MM.1S (cell line): ENCODE results near the gene GRIK1.

ENCODE experiments used
- DNase-seq: peaks from one replicate; pipeline ENCODE4 v3.0.0-alpha.2; 2015
- H2AFZ ChIP-seq: fragments of 300-600 bp; sonication (generic); 2 replicates; pipeline ENCODE4 v1.6.0; 2016; ENCODE audit warnings: antibody characterized with exemption, low read length
- H3F3A ChIP-seq: fragments of 300-600 bp; sonication (generic); 2 replicates; pipeline ENCODE4 v1.6.1; 2016; ENCODE audit warnings: mild to moderate bottlenecking, antibody characterized with exemption, low read length, moderate library complexity, mixed read lengths; ENCODE audit not compliant: insufficient read depth
- H3K27ac ChIP-seq: fragments of 300-600 bp; sonication (generic); 2 replicates; pipeline ENCODE4 v1.5.1; 2016; ENCODE audit warnings: mild to moderate bottlenecking, low read length
- H3K27me3 ChIP-seq: fragments of 300-600 bp; sonication (generic); replicated peaks from 2 replicates; pipeline ENCODE4 v1.6.0; 2016; ENCODE audit warnings: low read length; ENCODE audit not compliant: insufficient read depth
- H3K36me3 ChIP-seq: fragments of 300-600 bp; sonication (generic); replicated peaks from 2 replicates; pipeline ENCODE4 v1.6.1; 2016; ENCODE audit warnings: mild to moderate bottlenecking, low read length, mixed read lengths; ENCODE audit not compliant: insufficient read depth
- H3K4me1 ChIP-seq: fragments of 300-600 bp; sonication (generic); 2 replicates; pipeline ENCODE4 v1.6.1; 2016; ENCODE audit warnings: low read length, mixed read lengths
- H3K4me2 ChIP-seq: fragments of 300-600 bp; sonication (generic); 2 replicates; pipeline ENCODE4 v1.6.0; 2016; ENCODE audit warnings: low read depth, low read length
- H3K4me3 ChIP-seq: fragments of 300-600 bp; sonication (generic); 2 replicates; pipeline ENCODE4 v1.5.1; 2016; ENCODE audit warnings: low read length, mixed read lengths
- H3K79me2 ChIP-seq: fragments of 300-600 bp; sonication (generic); 2 replicates; pipeline ENCODE4 v1.6.1; 2016; ENCODE audit warnings: mixed run types, low read length, mixed read lengths
- H3K9ac ChIP-seq: fragments of 300-600 bp; sonication (generic); 2 replicates; pipeline ENCODE4 v1.6.1; 2016; ENCODE audit warnings: low read length, mixed read lengths
- H3K9me2 ChIP-seq: fragments of 300-600 bp; sonication (generic); replicated peaks from 2 replicates; pipeline ENCODE4 v1.6.1; 2016; ENCODE audit warnings: mild to moderate bottlenecking, low read length, mixed read lengths; ENCODE audit not compliant: insufficient read depth
- H3K9me3 ChIP-seq: fragments of 300-600 bp; sonication (generic); replicated peaks from 2 replicates; pipeline ENCODE4 v1.6.1; 2016; ENCODE audit warnings: mild to moderate bottlenecking, low read length, mixed read lengths; ENCODE audit not compliant: insufficient read depth
- H4K20me1 ChIP-seq: fragments of 300-600 bp; sonication (generic); 2 replicates; pipeline ENCODE4 v1.6.1; 2016; ENCODE audit warnings: mild to moderate bottlenecking, low read length, moderate library complexity, mixed read lengths; ENCODE audit not compliant: insufficient read depth
- EZH2 ChIP-seq: fragments of 300-600 bp; sonication (generic); optimal IDR thresholded peaks from 2 replicates; pipeline ENCODE3; 2017; ENCODE audit warnings: low read depth, mild to moderate bottlenecking, antibody characterized with exemption, low read length, mixed read lengths
- EZH2phosphoT487 ChIP-seq: fragments of 300-600 bp; sonication (generic); IDR thresholded peaks from 2 replicates; pipeline ENCODE4 v1.6.1; 2018; ENCODE audit warnings: antibody characterized with exemption, low read length
- TF ChIP-seq, protein P1 (sequence below): fragments of 300-600 bp; sonication (generic); IDR thresholded peaks from 2 replicates; pipeline ENCODE4 v1.5.1; 2016; ENCODE audit warnings: antibody characterized with exemption, low read length, mixed read lengths

GRIK1 gene

DNA sequence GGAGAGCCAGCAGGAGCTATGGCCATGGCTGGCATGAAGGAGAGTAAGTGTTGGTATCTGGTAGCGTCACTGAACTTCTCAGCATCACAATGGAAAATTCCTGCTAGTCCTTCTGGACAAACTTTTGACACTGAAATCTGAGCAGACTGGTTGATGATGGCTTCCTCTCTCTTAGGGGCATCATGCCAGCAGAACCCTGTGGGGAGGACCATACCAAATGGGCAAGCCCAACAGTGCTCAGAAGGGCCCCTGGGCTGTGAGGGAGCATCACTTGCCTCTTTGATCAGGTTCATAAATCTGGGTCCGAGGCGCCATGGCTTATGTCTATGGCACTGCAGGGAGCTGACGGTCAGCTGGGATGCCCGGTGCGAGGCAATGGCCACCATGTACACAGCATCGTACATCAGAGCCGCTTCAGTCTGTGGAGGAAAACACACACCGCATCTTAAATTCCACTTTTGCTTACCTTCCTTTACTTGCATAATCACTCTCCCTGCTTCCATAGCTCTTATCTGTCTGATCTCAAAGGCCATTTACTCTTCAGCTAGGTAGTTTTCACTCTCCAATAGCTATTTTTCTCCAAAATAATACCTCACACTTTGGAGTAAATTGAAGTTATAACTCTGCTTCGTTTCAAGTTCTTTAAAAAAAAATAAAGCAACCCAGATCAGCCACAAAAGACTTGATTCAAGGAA lies 297.1 kb downstream of the GRIK1 start:
- no peak overlapping the region for H3K27ac ChIP-seq
- DNase-seq = no peak
- H3K79me2 ChIP-seq = no peaks in the 10 kb centered on the region
- H3K9ac ChIP-seq = no peak overlapping the region
- H3F3A ChIP-seq = no peaks in the 10 kb centered on the region
- H2AFZ ChIP-seq = no peak overlapping the region
- H3K4me3 ChIP-seq = no peak overlapping the region
- H3K27me3 ChIP-seq = no peaks in the 10 kb centered on the region
- no peaks in the 10 kb centered on the region for H3K4me1 ChIP-seq
- no peaks in the 10 kb centered on the region for H3K9me3 ChIP-seq
- TF ChIP-seq, protein P1, sequence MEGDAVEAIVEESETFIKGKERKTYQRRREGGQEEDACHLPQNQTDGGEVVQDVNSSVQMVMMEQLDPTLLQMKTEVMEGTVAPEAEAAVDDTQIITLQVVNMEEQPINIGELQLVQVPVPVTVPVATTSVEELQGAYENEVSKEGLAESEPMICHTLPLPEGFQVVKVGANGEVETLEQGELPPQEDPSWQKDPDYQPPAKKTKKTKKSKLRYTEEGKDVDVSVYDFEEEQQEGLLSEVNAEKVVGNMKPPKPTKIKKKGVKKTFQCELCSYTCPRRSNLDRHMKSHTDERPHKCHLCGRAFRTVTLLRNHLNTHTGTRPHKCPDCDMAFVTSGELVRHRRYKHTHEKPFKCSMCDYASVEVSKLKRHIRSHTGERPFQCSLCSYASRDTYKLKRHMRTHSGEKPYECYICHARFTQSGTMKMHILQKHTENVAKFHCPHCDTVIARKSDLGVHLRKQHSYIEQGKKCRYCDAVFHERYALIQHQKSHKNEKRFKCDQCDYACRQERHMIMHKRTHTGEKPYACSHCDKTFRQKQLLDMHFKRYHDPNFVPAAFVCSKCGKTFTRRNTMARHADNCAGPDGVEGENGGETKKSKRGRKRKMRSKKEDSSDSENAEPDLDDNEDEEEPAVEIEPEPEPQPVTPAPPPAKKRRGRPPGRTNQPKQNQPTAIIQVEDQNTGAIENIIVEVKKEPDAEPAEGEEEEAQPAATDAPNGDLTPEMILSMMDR = no peak
- TF ChIP-seq EZH2phosphoT487 (no peak), EZH2 (no peak)
- H4K20me1 ChIP-seq = no peaks in the 10 kb centered on the region
- H3K9me2 ChIP-seq = no peaks in the 10 kb centered on the region
- H3K4me2 ChIP-seq = no peak overlapping the region
- H3K36me3 ChIP-seq = no peaks in the 10 kb centered on the region

- Histone ChIP-seq H3F3A (no peaks in the 10 kb centered on the region), H3K79me2 (no peaks in the 10 kb centered on the region), H2AFZ (no peak overlapping the region), H3K9ac (no peak overlapping the region), H3K9me2 (no peaks in the 10 kb centered on the region), H4K20me1 (no peaks in the 10 kb centered on the region), H3K4me1 (no peaks in the 10 kb centered on the region), H3K36me3 (no peaks in the 10 kb centered on the region), H3K27me3 (no peaks in the 10 kb centered on the region), H3K4me2 (no peak overlapping the region), H3K9me3 (no peaks in the 10 kb centered on the region), H3K27ac (no peak overlapping the region), H3K4me3 (no peak overlapping the region)
- DNase-seq = no peak
- TF ChIP-seq, protein P1 = no peak
- no peak for TF ChIP-seq EZH2phosphoT487
- TF ChIP-seq EZH2 = no peak
Observed at GRCh38 chr21:29641635-29642550, 297.9 kb downstream of the GRIK1 start.

DNA sequence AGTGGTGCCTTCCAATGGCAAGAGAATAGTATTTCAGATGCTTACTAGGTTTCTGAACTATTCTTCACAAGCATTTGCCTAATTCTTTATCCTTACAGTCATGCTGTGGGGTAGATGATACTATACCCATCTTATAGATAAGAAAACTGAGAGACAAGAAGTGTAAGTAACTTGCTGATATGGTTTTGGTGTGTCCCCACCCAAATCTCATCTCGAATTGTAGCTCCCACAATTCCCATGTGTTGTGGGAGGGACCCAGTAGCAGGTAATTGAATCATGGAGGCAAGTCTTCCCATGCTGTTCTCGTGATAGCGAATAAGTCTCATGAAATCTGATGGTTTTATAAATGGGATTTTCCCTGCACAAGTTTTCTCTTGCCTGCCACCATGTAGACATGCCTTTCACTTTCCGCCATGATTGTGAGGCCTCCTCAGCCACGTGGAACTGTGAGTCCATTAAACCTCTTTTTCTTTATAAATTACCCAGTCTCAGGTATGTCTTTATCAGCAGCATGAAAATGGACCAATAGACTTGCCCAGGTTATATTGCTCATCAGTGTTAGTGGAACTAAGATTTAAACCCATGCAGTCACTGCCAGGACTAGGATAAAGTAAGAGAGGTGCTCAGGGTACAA lies 298.7 kb downstream of the GRIK1 start:
- Histone ChIP-seq H3K4me2 (no peak overlapping the region), H3F3A (no peaks in the 10 kb centered on the region), H3K9me2 (no peaks in the 10 kb centered on the region)

More for the DNA sequence above, 298.7 kb downstream of the GRIK1 start:
- TF ChIP-seq EZH2phosphoT487 = no peak
- TF ChIP-seq, protein P1 = no peak
- no peak for TF ChIP-seq EZH2
- Histone ChIP-seq H3K36me3 (no peaks in the 10 kb centered on the region), H3K9ac (no peak overlapping the region), H4K20me1 (no peaks in the 10 kb centered on the region), H3K27me3 (no peaks in the 10 kb centered on the region), H3K79me2 (no peaks in the 10 kb centered on the region), H3K9me3 (no peaks in the 10 kb centered on the region), H3K4me1 (no peaks in the 10 kb centered on the region), H2AFZ (no peak overlapping the region), H3K27ac (no peak overlapping the region), H3K4me3 (no peak overlapping the region)
- no peak for DNase-seq
